Mesangial cell (primary cell): ENCODE data around the gene UBAP1L. TPM values are rescaled to one million over a fixed set of nuclear protein-coding genes. Genes with fewer than 3 reads are reported as not detected.

Source experiments
- total RNA-seq: library from RNA; depleted of rRNA; stranded (reverse); fragments of >200 nt; gene quantifications from 2 replicates; pipeline ENCODE4 v1.2.3, GENCODE V29; 2015

The UBAP1L gene
- total RNA-seq: 0.33 and 0.89 TPM in 2 replicates

GRCh38 chr15:65115086-65115485 is at the start of gene UBAP1L:
Gene UBAP1L, minus strand, starts transcription at chr15:65115200. Its CDS starts 8,985 bp downstream, at chr15:65106215.

GRCh38 chr15:65133548-65134200 is 18.7 kb upstream of the UBAP1L start, which contains the start of gene PDCD7:
Gene PDCD7, minus strand, starts transcription at chr15:65133808. Its CDS starts 27 bp downstream, at chr15:65133781.

GRCh38 chr15:65076486-65077290 is 38.3 kb downstream of the UBAP1L start, which contains the start of gene KBTBD13:
Gene KBTBD13, plus strand, starts transcription at chr15:65076746. Its CDS starts 70 bp downstream, at chr15:65076816.

GRCh38 chr15:65067645-65068402 is 47.2 kb downstream of the UBAP1L start, which contains the start of gene RASL12:
Gene RASL12, minus strand, starts transcription at chr15:65067991. Its CDS starts 156 bp downstream, at chr15:65067835.

GRCh38 chr15:65044724-65045481 is 70.1 kb downstream of the UBAP1L start, which contains the start of gene SLC51B:
Gene SLC51B, plus strand, starts transcription at chr15:65045387. Its CDS starts 4,618 bp downstream, at chr15:65050005.

Other genes with a start within 250 kb of the UBAP1L start
- gene ANKDD1A, start 203.3 kb downstream of the UBAP1L start, total RNA-seq: 0.65 and 0.76 TPM in 2 replicates
- 57.2 and 106 TPM in 2 replicates for gene SPG21, start 125.3 kb downstream of the UBAP1L start, total RNA-seq
- gene MTFMT, start 85.6 kb downstream of the UBAP1L start, total RNA-seq: 18.4 and 25.4 TPM in 2 replicates
- gene SLC51B, start 69.8 kb downstream of the UBAP1L start, total RNA-seq: not detected in 2 replicates
- not detected in 2 replicates for gene RASL12, start 47.2 kb downstream of the UBAP1L start, total RNA-seq
- not detected in 2 replicates for gene KBTBD13, start 38.5 kb downstream of the UBAP1L start, total RNA-seq
- 9.9 TPM in 2 replicates for gene PDCD7, start 18.6 kb upstream of the UBAP1L start, total RNA-seq
- gene CLPX, start 70.1 kb upstream of the UBAP1L start, total RNA-seq: 15.3 and 15.8 TPM in 2 replicates
- gene CILP, start 96.3 kb upstream of the UBAP1L start, total RNA-seq: 0.13 TPM in 1 of 2 replicates, not detected in the other
- 6.2 and 11.9 TPM in 2 replicates for gene PARP16, start 171.7 kb upstream of the UBAP1L start, total RNA-seq
- gene RNU5A-1, start 180.9 kb upstream of the UBAP1L start, total RNA-seq: not detected in 2 replicates
- not detected in 2 replicates for gene RNU5B-1, start 189.5 kb upstream of the UBAP1L start, total RNA-seq